Measurements from ENCODE around the gene TUBGCP3. TPM values are rescaled to one million over a fixed set of nuclear protein-coding genes. Genes with fewer than 3 reads are reported as not detected.

Gene TUBGCP3
- total RNA-seq, 1 experiment from 2014 or later: 51.4 TPM

DNA sequence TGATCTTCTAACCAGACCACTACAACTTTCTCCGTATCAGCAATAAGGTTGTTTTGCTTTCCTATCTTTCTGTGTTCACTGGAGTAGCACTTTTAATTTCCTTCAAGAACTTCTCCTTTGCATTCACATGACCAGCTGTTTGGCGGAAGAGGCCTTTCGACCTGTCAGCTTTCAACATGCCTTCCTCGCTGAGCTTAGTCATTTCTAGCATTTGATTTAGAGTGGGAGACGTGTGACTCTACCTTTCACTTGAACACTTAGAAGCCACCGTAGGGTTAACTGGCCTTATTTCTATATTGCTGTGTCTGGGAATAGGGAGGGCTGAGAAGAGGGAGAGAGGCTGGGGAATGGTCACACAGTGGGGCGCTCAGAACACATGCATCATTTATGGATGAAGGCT is 104.7 kb downstream of the TUBGCP3 start:
- no peaks in the 10 kb centered on the region for H3K27me3 ChIP-seq (ENCODE audit: insufficient read depth, low read length)
- H3K4me3 ChIP-seq (replicated peaks in 1 of 2; ENCODE audit: low read depth in 1 of 2, low read length in 2 of 2): no peak overlapping the region
- no peak overlapping the region for H3K27ac ChIP-seq (ENCODE audit: low read depth, low read length)
- ChIA-PET CTCF (no interaction called here), POLR2A (no interaction called here), RAD21 (ENCODE audit: low non-redundant PET in 1 of 2, low total read pairs in 2 of 2, uncharacterized antibody in 2 of 2, unreplicated experiment in 2 of 2) (no interaction called here)
- no peaks in the 10 kb centered on the region for H3K9me2 ChIP-seq (ENCODE audit: insufficient read depth)
- H3K4me1 ChIP-seq (ENCODE audit: control insufficient read depth in 1 of 2, insufficient read depth in 2 of 2, low read length in 2 of 2): no peaks in the 10 kb centered on the region
- H3K36me3 ChIP-seq (ENCODE audit: control insufficient read depth in 1 of 2, insufficient read depth in 2 of 2, low read length in 2 of 2): peaks cover 0 to 2% of the 10 kb centered on the region in 2 experiments; a peak in 2 of 4 replicates
- ATAC-seq (no peak), DNase-seq (ENCODE audit: low read depth, low spot score) (no peak)
- H3K9ac ChIP-seq (ENCODE audit: low read length): no peak overlapping the region
- intact Hi-C loops (cut with micrococcal nuclease): no loop called here
- H2AFZ ChIP-seq (ENCODE audit: low read depth, low read length, poor library complexity, severe bottlenecking): no peak overlapping the region
- H3K79me2 ChIP-seq (ENCODE audit: insufficient read depth, low read length): no peaks in the 10 kb centered on the region
- no peaks in the 10 kb centered on the region for H4K20me1 ChIP-seq (ENCODE audit: insufficient read depth)
- no peaks in the 10 kb centered on the region for H3K9me3 ChIP-seq (ENCODE audit: control insufficient read depth in 1 of 2, insufficient read depth in 1 of 2, low read depth in 1 of 2, low read length in 2 of 2)
- TF ChIP-seq CEBPB (IDR thresholded peaks at IDR 0.05; ENCODE audit: low read depth): no peak
- no peak overlapping the region for H3K4me2 ChIP-seq (ENCODE audit: low read length)
- no TSS peak for BruUV-seq (replicated peaks)

DNA sequence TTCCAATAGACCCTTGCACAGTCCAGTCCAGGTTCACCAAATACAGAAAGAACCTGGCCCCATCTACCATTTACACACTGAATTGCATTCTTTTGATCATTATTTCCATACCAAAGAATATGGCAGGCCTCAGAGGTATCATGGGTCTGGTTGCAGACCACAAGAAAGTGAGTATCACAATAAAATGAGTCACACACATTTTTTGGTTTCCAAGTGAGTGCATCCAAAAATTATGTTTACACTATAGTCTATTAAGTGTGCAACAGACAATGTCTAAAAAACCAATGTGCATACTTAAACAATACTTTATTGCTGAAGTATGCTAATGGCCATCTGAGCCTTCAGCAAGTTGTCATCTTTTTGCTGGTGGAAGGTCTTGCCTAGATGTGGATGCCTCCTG is 106.5 kb downstream of the TUBGCP3 start:
- H2AFZ ChIP-seq (ENCODE audit: low read depth, low read length, poor library complexity, severe bottlenecking): no peak overlapping the region
- ATAC-seq (no peak), DNase-seq (ENCODE audit: low read depth, low spot score) (no peak)
- no peaks in the 10 kb centered on the region for H3K9me3 ChIP-seq (ENCODE audit: control insufficient read depth in 1 of 2, insufficient read depth in 1 of 2, low read depth in 1 of 2, low read length in 2 of 2)
- H3K9ac ChIP-seq (ENCODE audit: low read length): no peak overlapping the region
- TF ChIP-seq RAD21 (IDR thresholded peaks at IDR 0.05; ENCODE audit: low read depth): no peak
- no peak for TF ChIP-seq SIN3A (IDR thresholded peaks at IDR 0.05; ENCODE audit: low read depth)
- TF ChIP-seq, protein P1, sequence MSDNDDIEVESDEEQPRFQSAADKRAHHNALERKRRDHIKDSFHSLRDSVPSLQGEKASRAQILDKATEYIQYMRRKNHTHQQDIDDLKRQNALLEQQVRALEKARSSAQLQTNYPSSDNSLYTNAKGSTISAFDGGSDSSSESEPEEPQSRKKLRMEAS (IDR thresholded peaks at IDR 0.05): no peak
- TF ChIP-seq JUND (IDR thresholded peaks at IDR 0.05): no peak
- no peak for TF ChIP-seq SP1 (IDR thresholded peaks at IDR 0.05; ENCODE audit: low read depth)
- TF ChIP-seq POLR2AphosphoS5 (IDR thresholded peaks at IDR 0.05; ENCODE audit: low read depth, low read length): no peak
- no peak for TF ChIP-seq EGR1 (IDR thresholded peaks at IDR 0.05; ENCODE audit: low read depth)
- TF ChIP-seq CEBPB (IDR thresholded peaks at IDR 0.05; ENCODE audit: low read depth): no peak
- TF ChIP-seq, protein P2, sequence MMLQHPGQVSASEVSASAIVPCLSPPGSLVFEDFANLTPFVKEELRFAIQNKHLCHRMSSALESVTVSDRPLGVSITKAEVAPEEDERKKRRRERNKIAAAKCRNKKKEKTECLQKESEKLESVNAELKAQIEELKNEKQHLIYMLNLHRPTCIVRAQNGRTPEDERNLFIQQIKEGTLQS (IDR thresholded peaks at IDR 0.05): no peak
- TF ChIP-seq TCF7L2 (IDR thresholded peaks at IDR 0.05; ENCODE audit: borderline replicate concordance, extremely low read depth, insufficient read depth, insufficient read length): no peak
- TF ChIP-seq ZFX (IDR thresholded peaks at IDR 0.05): no peak
- TF ChIP-seq EZH2phosphoT487 (IDR thresholded peaks at IDR 0.05; ENCODE audit: borderline replicate concordance): no peak
- TF ChIP-seq, protein P3, sequence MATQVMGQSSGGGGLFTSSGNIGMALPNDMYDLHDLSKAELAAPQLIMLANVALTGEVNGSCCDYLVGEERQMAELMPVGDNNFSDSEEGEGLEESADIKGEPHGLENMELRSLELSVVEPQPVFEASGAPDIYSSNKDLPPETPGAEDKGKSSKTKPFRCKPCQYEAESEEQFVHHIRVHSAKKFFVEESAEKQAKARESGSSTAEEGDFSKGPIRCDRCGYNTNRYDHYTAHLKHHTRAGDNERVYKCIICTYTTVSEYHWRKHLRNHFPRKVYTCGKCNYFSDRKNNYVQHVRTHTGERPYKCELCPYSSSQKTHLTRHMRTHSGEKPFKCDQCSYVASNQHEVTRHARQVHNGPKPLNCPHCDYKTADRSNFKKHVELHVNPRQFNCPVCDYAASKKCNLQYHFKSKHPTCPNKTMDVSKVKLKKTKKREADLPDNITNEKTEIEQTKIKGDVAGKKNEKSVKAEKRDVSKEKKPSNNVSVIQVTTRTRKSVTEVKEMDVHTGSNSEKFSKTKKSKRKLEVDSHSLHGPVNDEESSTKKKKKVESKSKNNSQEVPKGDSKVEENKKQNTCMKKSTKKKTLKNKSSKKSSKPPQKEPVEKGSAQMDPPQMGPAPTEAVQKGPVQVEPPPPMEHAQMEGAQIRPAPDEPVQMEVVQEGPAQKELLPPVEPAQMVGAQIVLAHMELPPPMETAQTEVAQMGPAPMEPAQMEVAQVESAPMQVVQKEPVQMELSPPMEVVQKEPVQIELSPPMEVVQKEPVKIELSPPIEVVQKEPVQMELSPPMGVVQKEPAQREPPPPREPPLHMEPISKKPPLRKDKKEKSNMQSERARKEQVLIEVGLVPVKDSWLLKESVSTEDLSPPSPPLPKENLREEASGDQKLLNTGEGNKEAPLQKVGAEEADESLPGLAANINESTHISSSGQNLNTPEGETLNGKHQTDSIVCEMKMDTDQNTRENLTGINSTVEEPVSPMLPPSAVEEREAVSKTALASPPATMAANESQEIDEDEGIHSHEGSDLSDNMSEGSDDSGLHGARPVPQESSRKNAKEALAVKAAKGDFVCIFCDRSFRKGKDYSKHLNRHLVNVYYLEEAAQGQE (IDR thresholded peaks at IDR 0.05; ENCODE audit: low read depth): no peak
- no peak for TF ChIP-seq POLR2A (IDR thresholded peaks at IDR 0.05; ENCODE audit: borderline replicate concordance, extremely low read depth, insufficient read depth, insufficient read length)
- BruUV-seq (replicated peaks): no TSS peak
- no peak overlapping the region for H3K27ac ChIP-seq (ENCODE audit: low read depth, low read length)
- H4K20me1 ChIP-seq (ENCODE audit: insufficient read depth): no peaks in the 10 kb centered on the region
- no peak overlapping the region for H3K4me3 ChIP-seq (replicated peaks in 1 of 2; ENCODE audit: low read depth in 1 of 2, low read length in 2 of 2)
- POLR2A ChIA-PET: no interaction called here
- CTCF ChIA-PET: no interaction called here
- H3K4me2 ChIP-seq (ENCODE audit: low read length): no peak overlapping the region
- no peaks in the 10 kb centered on the region for H3K79me2 ChIP-seq (ENCODE audit: insufficient read depth, low read length)
- RAD21 ChIA-PET (ENCODE audit: low non-redundant PET in 1 of 2, low total read pairs in 2 of 2, uncharacterized antibody in 2 of 2, unreplicated experiment in 2 of 2): no interaction called here
- no peaks in the 10 kb centered on the region for H3K27me3 ChIP-seq (ENCODE audit: insufficient read depth, low read length)
- H3K4me1 ChIP-seq (ENCODE audit: control insufficient read depth in 1 of 2, insufficient read depth in 2 of 2, low read length in 2 of 2): no peaks in the 10 kb centered on the region
- peaks cover 0 to 2% of the 10 kb centered on the region in 2 experiments; a peak in 2 of 4 replicates for H3K36me3 ChIP-seq (ENCODE audit: control insufficient read depth in 1 of 2, insufficient read depth in 2 of 2, low read length in 2 of 2)
- H3K9me2 ChIP-seq (ENCODE audit: insufficient read depth): no peaks in the 10 kb centered on the region
- intact Hi-C loops (cut with micrococcal nuclease): no loop called here

Data from HCT116 (cell line).